Thoracic aorta (tissue), 2 donors: ENCODE data around the gene EDIL3. TPM values are rescaled to one million over a fixed set of nuclear protein-coding genes. Genes with fewer than 3 reads are reported as not detected.

Experiments
- ATAC-seq: fragments of 150-250 bp; one replicate; pipeline ENCODE4 v1.8.0; 2017; ENCODE audit warnings: low read depth; ENCODE audit not compliant: insufficient number of reproducible peaks, low FRiP score
- DNase-seq: peaks from one replicate; pipeline ENCODE4 v3.0.0-alpha.2; 2020; ENCODE audit warnings: low spot score
- H3K27ac ChIP-seq, 2 donors: fragments of 200-600 bp; sonication (generic); 1 replicate in 1 of 2; 2 replicates in 1 of 2; pipeline ENCODE4 v1.5.1; 2016; ENCODE audit warnings: mild to moderate bottlenecking in 2 of 2, moderate library complexity in 2 of 2
- H3K27me3 ChIP-seq: fragments of 200-600 bp; sonication (generic); replicated peaks from 2 replicates; pipeline ENCODE4 v1.6.0; 2016; ENCODE audit warnings: mild to moderate bottlenecking; ENCODE audit not compliant: insufficient read depth
- H3K36me3 ChIP-seq: fragments of 200-600 bp; sonication (generic); one replicate; pipeline ENCODE4 v1.5.1; 2016
- H3K4me1 ChIP-seq, 2 donors: fragments of 200-600 bp; sonication (generic); 1 replicate in 1 of 2; 2 replicates in 1 of 2; pipeline versions ENCODE4 v1.5.1 to v1.6.0; 2016; ENCODE audit warnings: low read depth in 2 of 2, mild to moderate bottlenecking in 1 of 2; ENCODE audit not compliant: control insufficient read depth in 1 of 2
- H3K4me3 ChIP-seq: fragments of 200-600 bp; sonication (generic); 2 replicates; pipeline ENCODE4 v1.5.1; 2016; ENCODE audit warnings: mild to moderate bottlenecking
- H3K9me3 ChIP-seq: fragments of 200-600 bp; sonication (generic); 2 replicates; pipeline ENCODE4 v1.5.1; 2016
- total RNA-seq, 2 donors: library from RNA; depleted of rRNA; stranded (reverse); fragments of >200 nt; gene quantifications; one replicate each; pipeline versions ENCODE4 v1.1.0 to v1.2.3, GENCODE V29; 2016
- TF ChIP-seq, protein P1 (sequence below): fragments of 200-600 bp; sonication (generic); IDR thresholded peaks from one replicate; pipeline ENCODE4 v1.5.1; 2019; ENCODE audit warnings: antibody characterized with exemption

Gene EDIL3
- total RNA-seq, 2 donors from 2014 or later, result 157 to 170 TPM

DNA sequence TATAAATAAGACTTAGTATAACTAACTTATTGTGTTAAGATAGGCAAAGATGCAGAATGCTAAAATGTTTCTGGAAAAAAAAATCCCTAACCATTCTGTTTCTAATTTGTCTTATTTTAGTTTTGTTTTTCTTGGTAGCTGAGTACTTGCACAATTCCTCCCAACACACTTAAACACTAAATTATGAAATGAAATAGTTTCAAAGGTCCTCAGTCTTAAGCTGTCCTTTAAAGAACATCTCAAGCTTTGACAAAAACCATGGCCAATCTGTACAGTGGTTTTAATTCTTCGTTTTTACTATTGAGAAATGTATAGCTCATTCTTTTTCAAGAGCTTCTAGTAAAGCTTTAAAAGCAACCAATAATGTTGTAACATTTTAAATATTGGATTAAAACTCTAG, 171.5 kb downstream of the EDIL3 start:
- H3K4me1 ChIP-seq, result peaks cover 4 to 31% of the 10 kb centered on the region in 2 donors
- DNase-seq, result no peak
- no peaks in the 10 kb centered on the region for H3K27me3 ChIP-seq
- TF ChIP-seq, protein P1, sequence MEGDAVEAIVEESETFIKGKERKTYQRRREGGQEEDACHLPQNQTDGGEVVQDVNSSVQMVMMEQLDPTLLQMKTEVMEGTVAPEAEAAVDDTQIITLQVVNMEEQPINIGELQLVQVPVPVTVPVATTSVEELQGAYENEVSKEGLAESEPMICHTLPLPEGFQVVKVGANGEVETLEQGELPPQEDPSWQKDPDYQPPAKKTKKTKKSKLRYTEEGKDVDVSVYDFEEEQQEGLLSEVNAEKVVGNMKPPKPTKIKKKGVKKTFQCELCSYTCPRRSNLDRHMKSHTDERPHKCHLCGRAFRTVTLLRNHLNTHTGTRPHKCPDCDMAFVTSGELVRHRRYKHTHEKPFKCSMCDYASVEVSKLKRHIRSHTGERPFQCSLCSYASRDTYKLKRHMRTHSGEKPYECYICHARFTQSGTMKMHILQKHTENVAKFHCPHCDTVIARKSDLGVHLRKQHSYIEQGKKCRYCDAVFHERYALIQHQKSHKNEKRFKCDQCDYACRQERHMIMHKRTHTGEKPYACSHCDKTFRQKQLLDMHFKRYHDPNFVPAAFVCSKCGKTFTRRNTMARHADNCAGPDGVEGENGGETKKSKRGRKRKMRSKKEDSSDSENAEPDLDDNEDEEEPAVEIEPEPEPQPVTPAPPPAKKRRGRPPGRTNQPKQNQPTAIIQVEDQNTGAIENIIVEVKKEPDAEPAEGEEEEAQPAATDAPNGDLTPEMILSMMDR, result no peak
- H3K27ac ChIP-seq, result no peak overlapping the region
- no peak overlapping the region for H3K4me3 ChIP-seq
- H3K9me3 ChIP-seq, result no peaks in the 10 kb centered on the region
- ATAC-seq, result no peak
- no peaks in the 10 kb centered on the region for H3K36me3 ChIP-seq

DNA sequence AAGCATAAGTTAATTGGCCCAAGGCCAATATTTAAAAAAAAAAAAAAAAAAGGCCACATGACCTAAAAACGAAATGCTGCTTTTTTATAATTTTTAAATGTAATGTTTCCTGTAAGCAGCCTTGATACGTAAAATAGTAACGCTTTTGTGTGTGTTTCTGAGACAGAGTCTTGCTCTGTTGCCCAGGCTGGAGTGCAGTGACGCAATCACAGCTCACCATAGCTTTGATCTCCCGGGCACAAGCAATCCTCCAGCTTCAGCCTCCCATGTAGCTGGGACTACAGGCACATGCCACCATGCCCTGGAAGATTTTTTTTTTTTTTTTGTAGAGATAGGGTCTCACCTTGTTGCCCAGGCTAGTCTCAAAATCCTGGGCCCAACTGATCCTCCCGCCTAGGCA, 179.9 kb downstream of the EDIL3 start:
- no peak for DNase-seq
- no peaks in the 10 kb centered on the region for H3K36me3 ChIP-seq
- TF ChIP-seq, protein P1, result no peak
- ATAC-seq, result no peak
- H3K4me3 ChIP-seq, result no peak overlapping the region
- no peaks in the 10 kb centered on the region for H3K9me3 ChIP-seq
- no peak overlapping the region for H3K27ac ChIP-seq
- no peaks in the 10 kb centered on the region for H3K27me3 ChIP-seq
- peaks cover 0 to 5% of the 10 kb centered on the region in 2 donors for H3K4me1 ChIP-seq

DNA sequence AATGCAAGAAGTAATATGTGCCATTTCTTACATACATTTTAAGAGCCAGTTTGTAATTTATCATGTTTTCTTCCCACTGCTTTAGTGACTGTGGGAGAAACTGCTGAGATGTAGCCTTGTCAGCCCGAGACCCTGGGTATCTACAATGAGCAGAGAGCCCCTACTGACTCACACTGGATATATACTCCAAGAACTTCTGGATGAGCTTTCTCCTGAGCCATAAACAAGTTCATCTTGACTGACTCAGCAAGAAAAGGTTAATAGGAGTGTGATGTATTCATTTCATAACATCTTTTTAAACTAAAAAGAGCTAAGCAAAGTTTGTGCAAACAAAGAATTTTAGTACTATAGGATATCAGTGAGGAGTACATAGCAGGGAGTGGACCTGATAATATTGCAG, 182.5 kb downstream of the EDIL3 start:
- Histone ChIP-seq H3K9me3 (no peaks in the 10 kb centered on the region), H3K27me3 (no peaks in the 10 kb centered on the region), H3K4me3 (no peak overlapping the region), H3K4me1 (peaks cover 0 to 5% of the 10 kb centered on the region in 2 donors), H3K36me3 (no peaks in the 10 kb centered on the region), H3K27ac (no peak overlapping the region)
- DNase-seq (no peak), ATAC-seq (no peak)
- TF ChIP-seq, protein P1, result no peak

DNA sequence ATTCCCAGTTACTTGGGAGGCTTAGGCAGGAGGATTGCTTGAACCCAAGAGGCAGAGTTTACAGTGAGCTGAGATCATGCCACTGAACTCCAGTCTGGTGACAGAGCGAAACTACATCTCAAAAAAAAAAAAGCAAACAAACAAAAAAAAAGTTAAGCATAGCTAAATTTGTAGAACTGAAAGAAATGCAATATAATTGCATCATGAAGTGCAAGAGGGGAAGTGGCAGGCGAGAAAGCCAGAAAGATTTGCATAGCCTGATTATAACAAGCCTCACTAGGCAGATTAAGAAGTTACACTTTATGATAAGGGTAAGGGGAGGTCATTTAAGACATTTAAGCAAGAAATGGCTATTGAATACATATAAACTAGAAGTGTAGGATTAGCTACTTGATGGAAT, 187.1 kb downstream of the EDIL3 start:
- Histone ChIP-seq H3K27ac (no peak overlapping the region), H3K4me3 (no peak overlapping the region), H3K36me3 (no peaks in the 10 kb centered on the region), H3K27me3 (no peaks in the 10 kb centered on the region), H3K4me1 (peaks cover 0 to 5% of the 10 kb centered on the region in 2 donors), H3K9me3 (no peaks in the 10 kb centered on the region)
- ATAC-seq (no peak), DNase-seq (no peak)
- TF ChIP-seq, protein P1, result no peak

DNA sequence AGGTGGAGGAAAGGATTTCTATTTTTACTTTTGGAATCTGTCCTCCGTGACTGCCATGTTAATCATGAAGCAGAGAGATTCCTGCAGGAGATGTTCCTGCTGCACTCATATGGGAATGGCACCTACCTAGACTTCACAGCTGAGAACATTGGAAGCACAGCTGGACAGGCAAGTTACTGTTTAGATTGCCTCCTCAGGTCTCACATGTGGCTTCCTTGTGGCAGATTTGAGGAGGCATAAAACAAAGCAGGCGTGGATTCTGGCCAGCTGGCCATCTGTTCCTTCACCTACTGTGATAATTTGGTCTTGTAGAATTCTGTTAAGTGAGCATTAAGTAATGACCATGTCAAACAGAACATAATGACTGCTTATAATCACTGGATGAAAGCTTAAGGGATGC, 193.4 kb downstream of the EDIL3 start:
- Histone ChIP-seq H3K27me3 (no peaks in the 10 kb centered on the region), H3K27ac (no peak overlapping the region), H3K4me1 (peaks cover 0 to 11% of the 10 kb centered on the region in 2 donors), H3K9me3 (no peaks in the 10 kb centered on the region), H3K4me3 (no peak overlapping the region), H3K36me3 (no peaks in the 10 kb centered on the region)
- no peak for ATAC-seq
- no peak for DNase-seq
- TF ChIP-seq, protein P1, result no peak
